HFFc6 (cell line): ENCODE results near the gene HCN4. TPM values are rescaled to one million over a fixed set of nuclear protein-coding genes. Genes with fewer than 3 reads are reported as not detected.

Experiments
- DNase-seq: peaks from one replicate; pipeline ENCODE4 v3.0.0-alpha.2; 2018
- H3K27ac Mint-ChIP-seq: 2 replicates; pipeline ENCODE4 v1.8.0; 2020; ENCODE audit warnings: mild to moderate bottlenecking, mixed read lengths
- H3K27me3 Mint-ChIP-seq: 2 replicates; pipeline ENCODE4 v1.8.0; 2021; ENCODE audit warnings: mild to moderate bottlenecking, moderate library complexity, mixed read lengths; ENCODE audit not compliant: insufficient read depth
- H3K36me3 Mint-ChIP-seq: 2 replicates; pipeline ENCODE4 v1.8.0; 2021; ENCODE audit warnings: low read depth, mixed read lengths
- H3K4me1 Mint-ChIP-seq: 2 replicates; pipeline ENCODE4 v1.8.0; 2020; ENCODE audit warnings: low read depth, mixed read lengths
- H3K4me3 Mint-ChIP-seq: 2 replicates; pipeline ENCODE4 v1.8.0; 2020; ENCODE audit warnings: mild to moderate bottlenecking, moderate library complexity, mixed read lengths
- H3K9me3 Mint-ChIP-seq: 2 replicates; pipeline ENCODE4 v1.8.0; 2020; ENCODE audit warnings: mild to moderate bottlenecking, mixed read lengths
- total RNA-seq, 6 experiments: library from RNA; stranded (reverse); fragmentation: NEBNext Ultra II Directional; extraction: Animal tissue kit (Norgen Biotek cat#: 25700); gene quantifications; 2 replicates in 1 of 6; 3 replicates in 5 of 6; pipeline ENCODE4 v1.2.3, GENCODE V29; 2021
- TF ChIP-seq, protein P1 (sequence below): fragments of 200-600 bp; sonication (generic); IDR thresholded peaks from 2 replicates; pipeline ENCODE4 v1.5.0; 2021; ENCODE audit warnings: antibody characterized with exemption, mild to moderate bottlenecking

HCN4 gene
- total RNA-seq, 6 experiments from 2014 or later: not detected

DNA sequence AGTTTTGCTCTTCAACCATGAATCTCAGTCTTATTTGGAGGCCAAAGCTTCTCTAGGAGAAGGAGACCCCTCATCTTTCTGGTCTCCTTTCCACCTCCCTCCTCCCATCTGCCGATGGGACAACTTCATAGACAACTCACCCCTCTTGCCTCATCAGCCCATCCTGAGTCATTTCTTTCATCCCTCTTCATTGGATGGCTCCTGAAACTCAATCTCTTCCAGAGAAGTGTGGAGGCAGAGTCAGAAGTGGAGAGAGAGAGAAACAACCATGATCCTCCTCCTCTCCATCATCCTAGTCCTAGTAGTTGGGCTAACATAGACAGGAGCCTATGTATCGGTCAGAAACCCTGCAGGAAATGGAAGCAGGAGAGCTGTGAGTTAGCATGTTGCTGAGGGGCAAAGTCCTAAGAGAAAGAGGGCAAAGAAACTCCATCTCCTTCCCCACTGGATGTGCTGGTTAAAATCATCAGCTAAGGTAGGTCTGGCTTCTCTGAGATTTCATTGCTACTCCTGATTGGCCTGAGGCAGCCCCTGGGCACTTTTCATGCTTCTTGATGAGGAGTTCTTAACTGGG, 21.3 kb upstream of the HCN4 start:
- TF ChIP-seq, protein P1, sequence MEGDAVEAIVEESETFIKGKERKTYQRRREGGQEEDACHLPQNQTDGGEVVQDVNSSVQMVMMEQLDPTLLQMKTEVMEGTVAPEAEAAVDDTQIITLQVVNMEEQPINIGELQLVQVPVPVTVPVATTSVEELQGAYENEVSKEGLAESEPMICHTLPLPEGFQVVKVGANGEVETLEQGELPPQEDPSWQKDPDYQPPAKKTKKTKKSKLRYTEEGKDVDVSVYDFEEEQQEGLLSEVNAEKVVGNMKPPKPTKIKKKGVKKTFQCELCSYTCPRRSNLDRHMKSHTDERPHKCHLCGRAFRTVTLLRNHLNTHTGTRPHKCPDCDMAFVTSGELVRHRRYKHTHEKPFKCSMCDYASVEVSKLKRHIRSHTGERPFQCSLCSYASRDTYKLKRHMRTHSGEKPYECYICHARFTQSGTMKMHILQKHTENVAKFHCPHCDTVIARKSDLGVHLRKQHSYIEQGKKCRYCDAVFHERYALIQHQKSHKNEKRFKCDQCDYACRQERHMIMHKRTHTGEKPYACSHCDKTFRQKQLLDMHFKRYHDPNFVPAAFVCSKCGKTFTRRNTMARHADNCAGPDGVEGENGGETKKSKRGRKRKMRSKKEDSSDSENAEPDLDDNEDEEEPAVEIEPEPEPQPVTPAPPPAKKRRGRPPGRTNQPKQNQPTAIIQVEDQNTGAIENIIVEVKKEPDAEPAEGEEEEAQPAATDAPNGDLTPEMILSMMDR: no peak
- no peak overlapping the region for H3K27ac Mint-ChIP-seq
- no peaks in the 10 kb centered on the region; the same call in 1 of the 2 replicates for H3K9me3 Mint-ChIP-seq
- DNase-seq: no peak
- H3K27me3 Mint-ChIP-seq: peaks cover 14% of the 10 kb centered on the region
- no peaks in the 10 kb centered on the region for H3K36me3 Mint-ChIP-seq
- H3K4me1 Mint-ChIP-seq: peaks cover 18% of the 10 kb centered on the region
- no peak overlapping the region for H3K4me3 Mint-ChIP-seq

DNA sequence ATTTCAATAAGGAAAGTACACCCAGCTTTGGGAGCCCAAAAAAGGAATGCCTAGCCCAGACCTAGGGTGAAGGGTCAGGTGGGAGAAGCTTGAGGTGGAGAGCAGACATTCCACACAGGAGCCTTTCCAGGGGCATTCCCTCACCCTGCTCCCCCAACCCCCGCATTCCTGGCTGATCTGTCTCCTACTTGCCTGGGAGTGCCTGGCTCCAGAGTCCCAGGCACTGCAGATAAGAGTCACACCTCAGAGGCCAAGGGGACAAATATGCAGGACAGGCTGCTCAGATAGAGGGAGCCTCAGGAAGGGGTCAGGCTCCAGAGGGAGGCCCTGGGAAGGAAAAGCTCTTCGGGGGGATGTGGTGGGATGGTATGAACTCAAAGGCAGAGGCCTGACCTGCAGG, 20.8 kb upstream of the HCN4 start:
- no peaks in the 10 kb centered on the region; the same call in 1 of the 2 replicates for H3K9me3 Mint-ChIP-seq
- H3K27me3 Mint-ChIP-seq: peaks cover 17% of the 10 kb centered on the region
- H3K4me1 Mint-ChIP-seq: peaks cover 18% of the 10 kb centered on the region

DNA sequence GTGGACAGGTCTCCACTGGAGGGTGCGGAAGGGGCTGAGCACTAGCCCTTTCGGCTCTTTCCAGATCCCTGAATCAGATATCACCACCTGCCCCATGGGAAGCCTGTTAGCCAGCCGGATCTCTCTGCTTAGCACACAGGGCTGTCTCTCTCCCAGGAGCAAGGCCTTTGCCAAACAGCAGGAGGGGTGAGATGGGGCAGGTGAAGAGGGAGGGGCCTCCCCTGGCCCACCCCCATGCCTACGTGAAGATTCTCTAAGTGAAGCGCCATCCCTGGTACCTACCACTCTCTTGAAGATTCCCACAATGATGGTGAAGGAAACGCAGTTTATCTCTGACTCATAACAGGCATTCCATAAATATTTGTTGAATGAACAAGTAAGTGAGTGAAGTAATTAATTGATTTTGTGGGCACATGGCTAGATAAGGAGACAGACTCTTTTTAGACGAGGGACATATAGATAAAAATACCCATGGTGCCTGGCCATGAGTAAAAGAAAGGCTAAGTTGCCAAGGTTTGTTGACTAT, 19.6 kb upstream of the HCN4 start:
- no peaks in the 10 kb centered on the region; the same call in 1 of the 2 replicates for H3K9me3 Mint-ChIP-seq
- DNase-seq: peak; percentile 61
- H3K27ac Mint-ChIP-seq: no peak overlapping the region
- peaks cover 16% of the 10 kb centered on the region for H3K27me3 Mint-ChIP-seq
- no peak overlapping the region for H3K4me3 Mint-ChIP-seq
- H3K36me3 Mint-ChIP-seq: no peaks in the 10 kb centered on the region
- peaks cover 18% of the 10 kb centered on the region for H3K4me1 Mint-ChIP-seq
- TF ChIP-seq, protein P1: no peak

More for the DNA sequence above, 20.8 kb upstream of the HCN4 start:
- Mint-ChIP-seq H3K4me3 (no peak overlapping the region), H3K36me3 (no peaks in the 10 kb centered on the region), H3K27ac (no peak overlapping the region)
- DNase-seq: no peak
- TF ChIP-seq, protein P1: no peak

DNA sequence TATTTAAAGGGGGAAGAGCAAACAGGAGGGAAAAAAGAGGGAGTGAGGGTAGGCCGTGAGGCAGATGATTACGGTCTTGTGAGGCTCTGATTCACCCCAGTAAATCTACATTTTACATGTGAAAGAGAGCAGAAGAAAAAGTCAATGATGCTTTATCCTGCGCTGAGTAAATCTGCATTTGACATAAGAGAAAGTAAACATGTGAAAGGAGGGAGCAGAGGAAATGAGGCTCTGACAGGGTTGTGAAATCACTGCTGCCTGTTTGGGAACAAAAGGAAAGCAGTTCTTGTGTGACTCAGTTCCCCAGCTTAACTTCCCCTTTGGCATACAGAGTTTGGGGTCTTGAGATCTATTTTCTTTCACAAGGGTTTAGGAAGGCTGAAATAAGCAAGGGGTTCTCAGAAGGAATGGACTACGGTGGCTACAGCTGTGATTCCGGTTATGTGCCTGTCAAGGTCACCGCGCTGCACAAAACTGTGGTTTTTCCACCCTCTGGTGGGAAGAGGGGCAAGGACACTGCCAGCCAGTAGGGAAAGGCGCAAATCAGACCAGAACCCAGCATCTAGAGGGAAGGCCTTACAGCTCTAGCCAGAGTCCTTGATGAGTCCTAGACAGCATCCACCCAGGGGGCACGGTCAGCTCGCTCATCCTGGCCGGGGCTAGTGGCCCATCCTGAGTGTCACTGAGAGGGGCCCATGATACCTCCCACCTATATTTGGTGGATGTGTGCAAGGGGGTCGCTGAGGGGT, 18.9 kb upstream of the HCN4 start:
- no peaks in the 10 kb centered on the region; the same call in 1 of the 2 replicates for H3K9me3 Mint-ChIP-seq
- H3K27ac Mint-ChIP-seq: peak overlapping the region; percentile 49; the same call in 1 of the 2 replicates
- peaks cover 18% of the 10 kb centered on the region for H3K4me1 Mint-ChIP-seq
- H3K27me3 Mint-ChIP-seq: peaks cover 12% of the 10 kb centered on the region
- no peaks in the 10 kb centered on the region for H3K36me3 Mint-ChIP-seq
- no peak overlapping the region for H3K4me3 Mint-ChIP-seq
- TF ChIP-seq, protein P1: no peak
- no peak for DNase-seq

DNA sequence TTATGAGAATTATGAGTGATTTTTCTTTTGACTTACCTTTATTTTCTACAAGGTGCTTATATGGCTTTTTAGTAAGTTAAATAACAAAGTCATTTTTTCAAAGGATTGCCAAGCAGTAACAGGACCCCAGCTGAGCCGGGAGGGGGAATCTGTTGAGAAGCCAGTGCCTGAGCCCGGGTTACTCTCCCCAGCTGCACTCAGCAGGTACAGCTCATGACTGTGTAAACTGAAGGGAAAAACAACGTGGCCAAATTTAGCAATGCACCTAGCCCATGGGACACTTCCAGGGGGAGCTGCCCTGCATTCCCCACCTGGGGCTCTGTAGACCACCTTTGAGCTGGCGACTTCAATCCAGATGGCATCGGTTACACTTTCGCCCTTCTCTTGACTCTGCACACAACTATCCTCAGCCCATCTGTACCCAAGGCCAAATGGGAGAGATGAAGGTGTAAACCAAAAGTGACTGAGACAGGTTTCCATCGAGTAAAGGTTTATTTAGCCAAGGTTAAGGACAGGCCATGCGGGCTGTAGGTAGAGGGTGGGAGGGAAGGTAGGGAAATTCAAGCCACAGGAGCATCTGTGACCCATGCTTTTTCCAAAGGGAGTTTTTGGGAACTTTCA, 18.2 kb upstream of the HCN4 start:
- Mint-ChIP-seq H3K4me3 (no peak overlapping the region), H3K9me3 (no peaks in the 10 kb centered on the region; the same call in 1 of the 2 replicates), H3K4me1 (peaks cover 18% of the 10 kb centered on the region), H3K36me3 (no peaks in the 10 kb centered on the region), H3K27me3 (peaks cover 15% of the 10 kb centered on the region), H3K27ac (no peak overlapping the region)
- no peak for DNase-seq
- TF ChIP-seq, protein P1: no peak
